Putamen (tissue), 1 donor: ENCODE data around the gene BRCA2.
A peak's percentile ranks its signal among the peaks of the same experiment; 100 is the strongest.
"Not testable (repeated sequence)": the region's sequence is repeated elsewhere in the genome, so short reads cannot be mapped to it uniquely, and the experiment has no call there.

Experiments
- DNase-seq: peaks from one replicate; pipeline ENCODE4 v3.0.0-alpha.2; 2016; ENCODE audit warnings: low spot score

BRCA2 gene

DNA sequence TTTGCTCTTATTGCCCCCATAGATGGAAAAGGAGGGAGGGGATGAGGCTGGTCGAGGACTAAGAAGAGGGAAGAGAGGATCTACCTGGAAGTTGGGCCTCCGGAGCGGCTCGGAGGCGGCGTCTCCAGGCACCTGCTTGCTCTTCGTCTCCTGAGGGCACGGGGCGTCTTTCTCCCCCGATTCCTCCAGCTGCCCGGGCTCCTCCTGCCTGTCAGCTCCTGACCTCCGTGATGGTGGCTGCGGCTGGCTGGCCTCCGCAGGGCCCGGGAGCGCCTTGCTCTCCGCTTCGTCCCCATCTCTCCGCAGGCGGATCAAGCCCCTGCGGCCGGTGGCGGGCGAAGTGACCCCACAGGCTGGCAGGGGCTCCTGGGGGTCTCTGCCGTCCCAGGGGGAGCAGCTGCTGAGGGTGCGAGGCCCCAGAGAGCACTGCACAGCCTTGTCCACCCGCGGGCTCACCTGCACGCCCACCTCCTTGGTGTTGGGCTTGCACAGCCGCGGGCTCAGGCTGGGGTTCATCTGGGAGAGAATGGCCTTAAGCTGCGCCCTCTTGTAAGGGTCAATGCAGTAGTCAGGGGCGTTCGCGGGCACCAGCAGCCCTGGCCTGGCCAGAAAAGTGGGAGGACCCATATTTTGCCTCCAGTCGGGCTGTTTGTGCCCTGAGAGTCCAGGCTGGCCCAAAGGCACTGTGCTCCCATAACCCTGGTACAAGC, 4.0 kb upstream of the BRCA2 start:
- DNase-seq = no peak

DNA sequence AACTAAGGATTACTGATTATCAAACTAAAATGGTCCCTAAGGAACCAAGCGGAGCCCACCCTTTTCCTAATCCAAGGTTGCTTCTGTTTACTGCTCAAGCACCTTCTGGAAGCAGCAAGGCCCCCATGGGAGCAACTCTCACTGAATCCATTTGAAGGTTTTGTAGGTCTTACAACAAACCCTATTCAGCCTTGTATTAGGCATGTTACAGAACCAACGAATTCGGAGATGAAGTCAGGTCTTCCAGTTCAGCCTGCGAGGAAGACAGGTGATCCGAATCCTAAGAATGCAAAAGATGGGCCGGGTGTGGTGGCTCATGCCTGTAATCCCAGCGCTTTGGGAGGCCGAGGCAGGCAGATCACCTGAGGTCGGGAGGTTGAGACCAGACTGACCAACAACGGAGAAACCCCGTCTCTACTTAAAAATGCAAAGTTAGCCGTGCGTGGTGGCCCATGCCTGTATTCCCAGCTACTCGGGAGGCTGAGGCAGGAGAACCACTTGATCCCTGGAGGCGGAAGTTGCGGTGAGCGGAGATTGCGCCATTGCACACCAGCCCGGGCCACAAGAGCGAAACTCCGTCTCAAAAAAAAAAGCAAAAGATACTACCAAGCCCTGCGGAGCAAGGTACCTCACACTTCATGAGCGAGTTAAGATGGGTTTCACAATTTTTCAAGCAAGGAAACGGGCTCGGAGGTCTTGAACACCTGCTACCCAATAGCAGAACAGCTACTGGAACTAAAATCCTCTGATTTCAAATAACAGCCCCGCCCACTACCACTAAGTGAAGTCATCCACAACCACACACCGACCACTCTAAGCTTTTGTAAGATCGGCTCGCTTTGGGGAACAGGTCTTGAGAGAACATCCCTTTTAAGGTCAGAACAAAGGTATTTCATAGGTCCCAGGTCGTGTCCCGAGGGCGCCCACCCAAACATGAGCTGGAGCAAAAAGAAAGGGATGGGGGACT, 754 bp upstream of the BRCA2 start:
- DNase-seq = peak; percentile 18

DNA sequence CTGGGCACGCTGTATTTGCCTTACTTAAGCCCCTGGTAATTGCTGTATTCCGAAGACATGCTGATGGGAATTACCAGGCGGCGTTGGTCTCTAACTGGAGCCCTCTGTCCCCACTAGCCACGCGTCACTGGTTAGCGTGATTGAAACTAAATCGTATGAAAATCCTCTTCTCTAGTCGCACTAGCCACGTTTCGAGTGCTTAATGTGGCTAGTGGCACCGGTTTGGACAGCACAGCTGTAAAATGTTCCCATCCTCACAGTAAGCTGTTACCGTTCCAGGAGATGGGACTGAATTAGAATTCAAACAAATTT, 676 bp downstream of the BRCA2 start:
- DNase-seq = no peak

DNA sequence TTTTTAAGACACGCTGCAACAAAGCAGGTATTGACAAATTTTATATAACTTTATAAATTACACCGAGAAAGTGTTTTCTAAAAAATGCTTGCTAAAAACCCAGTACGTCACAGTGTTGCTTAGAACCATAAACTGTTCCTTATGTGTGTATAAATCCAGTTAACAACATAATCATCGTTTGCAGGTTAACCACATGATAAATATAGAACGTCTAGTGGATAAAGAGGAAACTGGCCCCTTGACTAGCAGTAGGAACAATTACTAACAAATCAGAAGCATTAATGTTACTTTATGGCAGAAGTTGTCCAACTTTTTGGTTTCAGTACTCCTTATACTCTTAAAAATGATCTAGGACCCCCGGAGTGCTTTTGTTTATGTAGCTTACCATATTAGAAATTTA, 1.2 kb downstream of the BRCA2 start:
- DNase-seq = no peak

DNA sequence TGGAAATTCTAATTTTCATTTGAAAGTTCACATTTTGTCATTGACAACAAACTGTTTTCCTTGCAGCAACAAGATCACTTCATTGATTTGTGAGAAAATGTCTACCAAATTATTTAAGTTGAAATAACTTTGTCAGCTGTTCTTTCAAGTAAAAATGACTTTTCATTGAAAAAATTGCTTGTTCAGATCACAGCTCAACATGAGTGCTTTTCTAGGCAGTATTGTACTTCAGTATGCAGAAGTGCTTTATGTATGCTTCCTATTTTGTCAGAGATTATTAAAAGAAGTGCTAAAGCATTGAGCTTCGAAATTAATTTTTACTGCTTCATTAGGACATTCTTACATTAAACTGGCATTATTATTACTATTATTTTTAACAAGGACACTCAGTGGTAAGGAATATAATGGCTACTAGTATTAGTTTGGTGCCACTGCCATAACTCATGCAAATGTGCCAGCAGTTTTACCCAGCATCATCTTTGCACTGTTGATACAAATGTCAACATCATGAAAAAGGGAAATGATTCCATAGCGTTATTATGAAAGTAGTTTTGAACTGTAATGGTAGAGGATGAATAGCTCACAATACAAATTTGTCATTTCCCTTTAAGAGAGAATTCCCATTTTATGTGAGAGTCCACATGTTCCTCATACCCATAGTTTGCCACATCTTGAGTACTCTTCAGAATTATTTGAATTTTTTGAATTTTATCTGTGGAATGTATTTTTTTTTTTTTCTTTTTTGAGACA, 2.6 kb downstream of the BRCA2 start:
- DNase-seq = no peak

DNA sequence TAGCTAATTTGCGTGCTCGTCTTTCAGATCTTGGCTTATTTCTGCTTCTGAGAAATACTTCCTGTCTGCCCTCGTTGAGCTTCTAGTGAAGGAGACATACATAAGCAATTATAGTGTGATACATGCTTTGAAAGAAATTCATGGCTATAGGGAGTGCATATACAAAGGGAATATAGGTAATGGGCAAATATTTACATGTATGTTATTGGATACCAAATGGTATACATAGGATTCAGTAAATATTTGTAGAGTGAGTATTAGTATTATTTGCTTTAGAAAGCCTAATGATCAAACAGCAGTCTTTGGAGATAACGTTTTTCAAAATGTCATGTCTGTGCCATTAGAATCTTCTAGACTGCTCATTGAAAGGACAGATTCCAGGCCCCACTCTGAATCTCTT, 5.2 kb downstream of the BRCA2 start:
- no peak for DNase-seq

DNA sequence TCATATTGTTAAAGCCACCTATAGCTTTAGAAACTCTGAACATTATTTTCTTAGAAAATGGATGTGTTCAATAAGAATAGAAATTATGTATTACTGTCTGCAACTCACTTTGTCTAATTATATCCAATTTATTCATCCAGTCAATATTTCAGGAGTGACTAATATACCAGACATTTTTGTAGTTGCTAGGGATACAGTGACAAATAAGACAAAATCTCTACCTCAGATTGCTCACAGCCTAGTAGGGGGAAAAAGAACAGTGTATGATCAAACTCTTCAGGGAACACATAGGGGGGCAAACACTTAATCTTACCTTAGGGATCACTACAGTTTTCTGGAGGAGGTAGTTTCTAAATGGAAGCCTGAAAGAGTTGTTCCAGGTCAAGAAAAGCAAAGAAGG, 8.6 kb downstream of the BRCA2 start:
- DNase-seq = no peak

DNA sequence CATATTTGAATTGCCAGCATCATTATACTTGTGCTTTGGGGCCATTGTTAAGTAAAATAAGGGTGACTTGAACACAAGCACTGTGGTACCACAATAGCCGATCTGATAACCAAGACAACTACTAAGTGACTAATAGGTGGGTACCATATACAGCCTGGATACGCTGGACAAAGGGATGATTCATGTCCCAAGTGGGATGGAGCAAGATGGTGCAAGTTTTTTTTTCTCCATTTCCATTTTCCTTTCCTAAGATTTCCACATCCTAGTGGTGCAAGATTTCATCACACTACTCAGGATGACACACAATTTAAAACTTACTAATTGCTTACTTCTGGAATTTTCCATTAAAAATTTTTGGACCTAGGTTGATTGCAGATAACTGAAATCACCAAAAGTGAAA, 15.1 kb downstream of the BRCA2 start:
- no peak for DNase-seq

DNA sequence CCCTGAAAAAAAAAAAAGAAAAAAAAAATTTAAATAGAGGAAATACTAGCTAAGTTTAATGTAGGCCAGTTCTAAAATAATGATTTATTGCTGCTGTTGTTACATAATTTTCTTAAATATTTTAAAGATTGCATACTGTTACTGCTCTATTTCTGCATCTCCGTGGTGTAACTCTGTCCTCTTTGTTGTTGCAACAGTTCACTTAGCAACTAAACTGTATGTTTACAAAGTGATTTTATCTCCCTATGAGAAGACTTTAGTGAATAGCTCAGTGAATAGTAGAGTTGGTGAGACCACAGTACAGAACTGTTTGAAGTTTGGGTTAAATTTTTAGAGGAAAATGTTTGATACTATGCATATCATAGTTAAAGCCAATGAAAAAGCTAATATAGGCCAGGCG, 19.4 kb downstream of the BRCA2 start:
- DNase-seq = no peak

DNA sequence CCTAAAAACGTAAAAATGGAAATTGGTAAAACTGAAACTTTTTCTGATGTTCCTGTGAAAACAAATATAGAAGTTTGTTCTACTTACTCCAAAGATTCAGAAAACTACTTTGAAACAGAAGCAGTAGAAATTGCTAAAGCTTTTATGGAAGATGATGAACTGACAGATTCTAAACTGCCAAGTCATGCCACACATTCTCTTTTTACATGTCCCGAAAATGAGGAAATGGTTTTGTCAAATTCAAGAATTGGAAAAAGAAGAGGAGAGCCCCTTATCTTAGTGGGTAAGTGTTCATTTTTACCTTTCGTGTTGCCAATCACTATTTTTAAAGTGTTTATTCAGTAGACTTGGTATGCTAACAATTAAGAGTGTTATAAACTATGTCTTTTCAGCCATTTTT, 25.6 kb downstream of the BRCA2 start:
- DNase-seq = no peak

DNA sequence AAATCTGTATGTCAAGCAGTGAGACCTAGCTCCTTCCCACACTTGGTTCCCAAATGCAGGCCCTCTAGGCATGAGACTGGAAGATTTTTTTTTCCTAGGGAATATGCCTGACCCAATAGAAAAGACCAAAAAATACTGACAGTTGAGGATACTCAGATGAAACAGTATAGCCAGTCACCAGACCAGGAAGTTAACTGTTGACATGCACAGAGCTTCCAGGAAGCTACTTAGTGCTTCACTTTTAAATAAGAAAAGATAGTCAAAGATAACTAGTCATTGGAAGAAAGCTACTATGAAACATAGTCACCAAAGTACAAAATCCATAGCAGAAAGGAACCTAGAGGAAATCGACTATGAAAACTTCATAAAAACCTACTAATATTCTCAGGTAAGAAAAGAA, 32.3 kb downstream of the BRCA2 start:
- DNase-seq = no peak

DNA sequence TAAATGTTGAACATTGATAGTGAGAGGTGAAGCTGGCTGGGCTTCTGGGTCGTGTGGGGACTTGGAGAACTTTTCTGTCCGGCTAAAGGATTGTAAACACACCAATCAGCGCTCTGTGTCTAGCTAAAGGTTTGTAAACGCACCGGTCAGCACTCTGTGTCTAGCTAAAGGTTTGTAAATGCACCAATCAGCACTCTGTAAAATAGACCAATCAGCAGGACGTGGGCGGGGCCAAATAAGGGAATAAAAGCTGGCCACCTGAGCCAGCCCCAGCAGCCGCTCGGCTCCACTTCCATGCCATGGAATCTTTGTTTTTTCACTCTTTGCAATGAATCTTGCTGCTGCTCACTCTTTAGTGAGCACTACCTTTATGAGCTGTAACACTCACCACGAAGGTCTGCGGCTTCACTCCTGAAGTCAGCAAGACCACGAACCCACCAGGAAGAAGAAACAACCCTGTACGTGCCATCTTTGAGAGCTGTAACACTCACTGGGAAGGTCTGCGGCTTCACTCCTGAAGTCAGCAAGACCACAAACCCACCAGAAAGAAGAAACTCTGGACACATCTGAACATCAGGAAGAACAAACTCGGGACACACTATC, 35.6 kb downstream of the BRCA2 start:
- not testable (repeated sequence) for DNase-seq

DNA sequence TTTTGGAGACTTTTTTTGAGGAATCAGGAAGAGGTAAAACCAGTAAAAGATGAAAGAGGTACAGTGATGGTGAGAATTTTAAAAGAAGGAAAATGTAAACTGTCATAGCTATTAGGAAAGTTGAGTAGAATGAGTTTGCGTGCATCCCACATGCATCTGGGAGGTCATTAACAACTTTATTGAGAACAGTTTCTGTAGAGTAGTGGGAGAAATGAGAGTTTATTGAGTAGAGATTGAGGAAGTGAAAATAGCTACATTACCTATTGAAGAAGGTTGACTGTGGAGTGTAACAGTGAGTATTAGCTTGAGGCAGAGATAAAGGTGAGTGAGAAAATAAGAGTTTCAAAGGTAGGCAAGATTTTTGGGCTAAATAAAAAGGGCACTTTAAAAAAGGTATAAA, 38.7 kb downstream of the BRCA2 start:
- DNase-seq = no peak

DNA sequence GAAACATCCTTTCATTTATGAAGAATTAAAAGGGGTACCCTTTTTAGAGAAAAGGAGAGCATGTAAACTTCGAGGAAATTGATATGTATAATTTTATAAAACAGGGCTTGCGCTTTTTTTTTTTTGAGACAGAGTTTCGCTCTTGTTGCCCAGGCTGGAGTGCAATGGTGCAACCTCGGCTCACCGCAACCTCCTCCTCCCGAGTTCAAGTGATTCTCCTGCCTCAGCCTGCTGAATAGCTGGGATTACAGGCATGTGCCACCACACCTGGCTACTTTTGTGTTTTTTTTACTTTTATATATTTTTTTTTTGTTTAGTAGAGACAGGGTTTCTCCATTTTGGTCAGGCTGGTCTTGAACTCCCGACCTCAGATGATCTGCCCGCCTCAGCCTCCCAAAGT, 40.6 kb downstream of the BRCA2 start:
- DNase-seq = not testable (repeated sequence)

DNA sequence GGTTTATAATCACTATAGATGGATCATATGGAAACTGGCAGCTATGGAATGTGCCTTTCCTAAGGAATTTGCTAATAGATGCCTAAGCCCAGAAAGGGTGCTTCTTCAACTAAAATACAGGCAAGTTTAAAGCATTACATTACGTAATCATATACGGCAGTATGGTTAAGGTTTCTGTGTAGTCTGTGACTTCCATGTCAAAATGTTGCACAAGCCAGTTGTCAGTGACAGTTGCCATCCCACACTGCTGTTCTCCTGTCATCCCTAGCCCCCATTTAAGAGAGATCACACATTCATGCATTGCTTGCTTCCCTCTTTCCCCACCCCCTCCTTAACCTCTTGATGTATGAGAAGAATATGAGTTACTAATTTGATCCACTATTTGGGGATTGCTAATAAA, 47.3 kb downstream of the BRCA2 start:
- peak; percentile 29 for DNase-seq

DNA sequence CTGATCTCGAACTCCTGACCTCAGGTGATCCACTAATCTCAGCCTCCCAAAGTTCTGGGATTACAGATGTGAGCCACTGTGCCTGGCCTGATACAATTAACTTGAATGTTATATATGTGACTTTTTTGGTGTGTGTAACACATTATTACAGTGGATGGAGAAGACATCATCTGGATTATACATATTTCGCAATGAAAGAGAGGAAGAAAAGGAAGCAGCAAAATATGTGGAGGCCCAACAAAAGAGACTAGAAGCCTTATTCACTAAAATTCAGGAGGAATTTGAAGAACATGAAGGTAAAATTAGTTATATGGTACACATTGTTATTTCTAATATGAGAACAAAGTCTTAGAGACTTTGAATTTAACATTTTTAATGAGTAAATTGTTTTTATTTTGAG, 55.5 kb downstream of the BRCA2 start:
- DNase-seq = no peak

DNA sequence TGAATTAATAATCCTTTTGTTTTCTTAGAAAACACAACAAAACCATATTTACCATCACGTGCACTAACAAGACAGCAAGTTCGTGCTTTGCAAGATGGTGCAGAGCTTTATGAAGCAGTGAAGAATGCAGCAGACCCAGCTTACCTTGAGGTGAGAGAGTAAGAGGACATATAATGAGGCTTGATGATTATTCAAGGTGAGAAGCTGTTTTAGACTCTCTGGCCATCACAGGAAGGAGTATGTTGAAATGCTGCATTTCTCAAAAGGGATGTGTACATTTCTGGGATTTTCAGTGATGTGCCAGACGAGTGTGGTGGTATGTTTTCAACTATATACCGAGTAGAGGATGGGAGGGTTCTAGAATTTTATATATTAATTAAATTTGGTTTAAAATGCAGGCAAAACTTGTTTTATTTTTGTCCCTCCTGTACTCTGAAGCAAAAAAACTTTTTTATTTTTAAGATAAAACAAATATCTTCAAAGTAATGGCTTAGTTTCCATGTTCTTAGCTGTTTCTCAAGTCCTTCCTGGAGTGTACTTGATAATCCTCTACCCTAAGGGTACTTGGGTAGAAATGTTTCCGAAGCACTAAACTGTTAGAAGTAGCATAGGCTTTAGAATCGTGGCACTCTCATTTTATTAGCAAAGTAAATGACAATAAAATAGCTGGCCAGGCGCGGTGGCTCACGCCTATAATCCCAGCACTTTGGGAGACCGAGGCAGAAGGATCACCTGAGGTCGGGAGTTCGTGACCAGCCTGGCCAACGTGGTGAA, 61.5 kb downstream of the BRCA2 start:
- no peak for DNase-seq

DNA sequence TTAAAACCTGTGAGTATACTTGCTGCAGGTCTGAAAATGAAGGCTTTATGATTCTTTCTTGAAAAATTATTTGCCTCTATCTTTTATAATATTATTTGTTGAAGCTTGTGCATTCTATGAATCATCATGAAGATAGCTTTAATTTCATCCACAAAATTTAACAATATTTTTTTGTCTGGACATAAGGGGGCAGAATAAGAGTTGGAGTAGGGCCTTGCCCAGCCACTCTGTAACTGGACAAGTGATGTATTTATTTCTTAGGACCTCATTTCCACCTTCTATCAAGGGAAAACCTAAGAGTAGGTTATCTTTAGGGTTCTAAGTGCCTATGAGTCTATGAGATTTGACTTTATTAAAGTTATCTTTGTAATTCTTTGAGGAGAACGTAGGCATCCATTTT, 62.7 kb downstream of the BRCA2 start:
- no peak for DNase-seq

DNA sequence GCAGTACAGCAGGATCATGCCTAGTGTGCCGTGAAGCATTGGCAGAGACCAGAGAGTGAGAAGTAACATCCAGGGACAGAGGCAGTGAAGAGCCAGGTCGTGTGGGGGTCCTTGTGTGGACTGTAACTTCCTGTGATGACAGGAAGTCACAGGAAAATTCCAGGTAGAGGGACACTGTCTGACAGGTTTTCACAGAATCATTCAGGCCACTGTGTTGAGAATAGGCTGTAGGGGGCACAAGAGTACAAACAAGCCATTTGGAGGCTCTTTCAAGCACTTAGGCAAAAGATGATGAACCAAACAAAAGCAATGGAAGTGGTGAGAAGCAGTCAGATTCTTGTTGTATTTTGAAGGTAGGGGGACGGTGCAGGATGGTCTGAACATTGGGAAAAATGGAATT, 66.2 kb downstream of the BRCA2 start:
- peak; percentile 16 for DNase-seq

DNA sequence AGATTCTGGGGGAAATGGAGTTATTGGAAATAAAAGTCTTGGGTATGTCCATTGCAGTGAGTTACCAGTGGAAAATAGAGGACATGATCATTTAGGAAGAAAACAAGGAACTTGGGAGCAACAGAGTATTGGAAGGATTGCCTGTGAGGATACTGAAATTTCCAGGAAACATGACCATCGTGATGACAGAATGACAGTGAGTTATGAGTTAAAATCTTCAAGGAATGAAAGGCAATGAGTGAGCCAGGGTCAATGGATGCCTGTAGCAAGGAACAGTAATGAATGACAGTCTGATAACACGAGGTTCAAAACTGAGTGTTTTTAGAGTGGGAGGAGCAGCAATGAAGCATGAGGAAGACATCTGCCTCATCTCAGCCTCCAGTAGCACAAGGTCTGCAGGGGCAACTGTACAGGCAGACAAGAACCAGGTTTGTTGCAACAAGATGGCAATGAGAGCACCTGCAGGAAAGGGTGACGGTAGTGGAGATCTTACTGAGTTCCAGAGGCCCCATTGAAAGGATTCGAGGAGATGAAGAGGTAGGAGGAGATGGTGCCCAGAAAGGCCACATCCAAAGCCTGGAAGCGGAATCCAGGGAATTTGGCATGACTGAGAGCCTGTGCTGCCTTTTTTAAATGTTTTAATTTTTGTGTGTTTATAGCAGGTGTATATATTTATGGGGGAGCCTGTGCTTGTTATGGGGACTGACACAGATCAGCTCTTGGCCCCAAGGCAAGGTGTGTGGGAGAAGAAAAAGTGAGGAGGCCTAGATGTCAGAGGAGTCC, 68.7 kb downstream of the BRCA2 start:
- no peak for DNase-seq

DNA sequence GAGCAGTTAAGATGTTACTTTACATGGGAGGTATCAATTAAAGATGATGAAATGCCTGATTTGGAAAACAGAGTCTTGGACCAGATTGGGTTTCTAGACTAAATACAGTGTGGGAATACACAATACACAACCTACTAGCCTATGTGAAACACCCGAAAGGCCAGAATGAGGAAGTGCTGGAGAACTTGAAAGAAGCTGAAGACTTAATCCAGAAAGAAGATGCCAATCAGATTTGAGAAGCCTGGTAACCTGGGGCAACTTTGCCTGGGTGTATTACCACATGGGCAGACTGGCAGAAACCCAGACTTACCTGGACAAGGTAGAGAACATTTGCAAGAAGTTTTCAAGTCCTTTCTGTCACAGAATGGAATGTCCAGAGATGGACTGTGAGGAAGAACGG, 69.4 kb downstream of the BRCA2 start:
- DNase-seq = no peak
